ENCODE measurements around the gene GAS6. TPM values are rescaled to one million over a fixed set of nuclear protein-coding genes. Genes with fewer than 3 reads are reported as not detected.

The GAS6 gene
- total RNA-seq, 1 experiment from 2014 or later: 49.4 TPM

GRCh38 chr13:113912596-113912995 lies 48.7 kb upstream of the GAS6 start:
- Histone ChIP-seq H3K9me3 (ENCODE audit: control insufficient read depth in 1 of 2, insufficient read depth in 1 of 2, low read depth in 1 of 2, low read length in 2 of 2) (no peaks in the 10 kb centered on the region; a peak in 1 of 4 replicates), H3K79me2 (ENCODE audit: insufficient read depth, low read length) (no peaks in the 10 kb centered on the region), H4K20me1 (ENCODE audit: insufficient read depth) (no peaks in the 10 kb centered on the region), H3K27ac (ENCODE audit: low read depth, low read length) (peak overlapping the region; percentile 60; the same call in 1 of the 2 replicates), H3K9me2 (ENCODE audit: insufficient read depth) (no peaks in the 10 kb centered on the region), H3K4me2 (ENCODE audit: low read length) (no peak overlapping the region), H3K9ac (ENCODE audit: low read length) (no peak overlapping the region), H3K4me3 (replicated peaks in 1 of 2; ENCODE audit: low read depth in 1 of 2, low read length in 2 of 2) (no peak overlapping the region), H2AFZ (ENCODE audit: low read depth, low read length, poor library complexity, severe bottlenecking) (peak overlapping the region; percentile 69), H3K36me3 (ENCODE audit: control insufficient read depth in 1 of 2, insufficient read depth in 2 of 2, low read length in 2 of 2) (no peaks in the 10 kb centered on the region), H3K27me3 (ENCODE audit: insufficient read depth, low read length) (no peaks in the 10 kb centered on the region), H3K4me1 (ENCODE audit: control insufficient read depth in 1 of 2, insufficient read depth in 2 of 2, low read length in 2 of 2) (peaks cover 12 to 27% of the 10 kb centered on the region in 2 experiments)
- RAD21 ChIA-PET (ENCODE audit: low non-redundant PET in 1 of 2, low total read pairs in 2 of 2, uncharacterized antibody in 2 of 2, unreplicated experiment in 2 of 2): no interaction called here
- ATAC-seq (no peak), DNase-seq (ENCODE audit: low read depth, low spot score) (no peak)
- no TSS peak for BruUV-seq (replicated peaks)
- TF ChIP-seq EZH2 (IDR thresholded peaks at IDR 0.05) (no peak), ZFX (IDR thresholded peaks at IDR 0.05) (no peak), FOSL1 (IDR thresholded peaks at IDR 0.05; ENCODE audit: low read depth) (no peak), CTCF (IDR thresholded peaks at IDR 0.05 in 2 of 3, conservative IDR thresholded peaks at IDR 0.05 in 1 of 3; ENCODE audit: borderline replicate concordance in 1 of 3, insufficient read depth in 1 of 3, low read depth in 2 of 3, low read length in 2 of 3) (no peak), ZNF274 (IDR thresholded peaks at IDR 0.05; ENCODE audit: low read depth, low read length) (no peak), POLR2A (IDR thresholded peaks at IDR 0.05; ENCODE audit: borderline replicate concordance, extremely low read depth, insufficient read depth, insufficient read length) (no peak), TCF7L2 (IDR thresholded peaks at IDR 0.05; ENCODE audit: borderline replicate concordance, extremely low read depth, insufficient read depth, insufficient read length) (no peak), YY1 (IDR thresholded peaks at IDR 0.05; ENCODE audit: extremely low read depth, insufficient replicate concordance, low read depth, low read length) (no peak), EGR1 (IDR thresholded peaks at IDR 0.05; ENCODE audit: low read depth) (no peak), RAD21 (IDR thresholded peaks at IDR 0.05; ENCODE audit: low read depth) (no peak), SP1 (IDR thresholded peaks at IDR 0.05; ENCODE audit: low read depth) (no peak), SRF (IDR thresholded peaks at IDR 0.05; ENCODE audit: low read depth) (no peak), ELF1 (IDR thresholded peaks at IDR 0.05; ENCODE audit: borderline replicate concordance, low read depth) (no peak), SIN3A (IDR thresholded peaks at IDR 0.05; ENCODE audit: low read depth) (no peak), EZH2phosphoT487 (IDR thresholded peaks at IDR 0.05; ENCODE audit: borderline replicate concordance) (no peak)
- TF ChIP-seq, protein P1, sequence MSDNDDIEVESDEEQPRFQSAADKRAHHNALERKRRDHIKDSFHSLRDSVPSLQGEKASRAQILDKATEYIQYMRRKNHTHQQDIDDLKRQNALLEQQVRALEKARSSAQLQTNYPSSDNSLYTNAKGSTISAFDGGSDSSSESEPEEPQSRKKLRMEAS (IDR thresholded peaks at IDR 0.05): no peak
- TF ChIP-seq, protein P2, sequence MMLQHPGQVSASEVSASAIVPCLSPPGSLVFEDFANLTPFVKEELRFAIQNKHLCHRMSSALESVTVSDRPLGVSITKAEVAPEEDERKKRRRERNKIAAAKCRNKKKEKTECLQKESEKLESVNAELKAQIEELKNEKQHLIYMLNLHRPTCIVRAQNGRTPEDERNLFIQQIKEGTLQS (IDR thresholded peaks at IDR 0.05): no peak
- TF ChIP-seq, protein P3, sequence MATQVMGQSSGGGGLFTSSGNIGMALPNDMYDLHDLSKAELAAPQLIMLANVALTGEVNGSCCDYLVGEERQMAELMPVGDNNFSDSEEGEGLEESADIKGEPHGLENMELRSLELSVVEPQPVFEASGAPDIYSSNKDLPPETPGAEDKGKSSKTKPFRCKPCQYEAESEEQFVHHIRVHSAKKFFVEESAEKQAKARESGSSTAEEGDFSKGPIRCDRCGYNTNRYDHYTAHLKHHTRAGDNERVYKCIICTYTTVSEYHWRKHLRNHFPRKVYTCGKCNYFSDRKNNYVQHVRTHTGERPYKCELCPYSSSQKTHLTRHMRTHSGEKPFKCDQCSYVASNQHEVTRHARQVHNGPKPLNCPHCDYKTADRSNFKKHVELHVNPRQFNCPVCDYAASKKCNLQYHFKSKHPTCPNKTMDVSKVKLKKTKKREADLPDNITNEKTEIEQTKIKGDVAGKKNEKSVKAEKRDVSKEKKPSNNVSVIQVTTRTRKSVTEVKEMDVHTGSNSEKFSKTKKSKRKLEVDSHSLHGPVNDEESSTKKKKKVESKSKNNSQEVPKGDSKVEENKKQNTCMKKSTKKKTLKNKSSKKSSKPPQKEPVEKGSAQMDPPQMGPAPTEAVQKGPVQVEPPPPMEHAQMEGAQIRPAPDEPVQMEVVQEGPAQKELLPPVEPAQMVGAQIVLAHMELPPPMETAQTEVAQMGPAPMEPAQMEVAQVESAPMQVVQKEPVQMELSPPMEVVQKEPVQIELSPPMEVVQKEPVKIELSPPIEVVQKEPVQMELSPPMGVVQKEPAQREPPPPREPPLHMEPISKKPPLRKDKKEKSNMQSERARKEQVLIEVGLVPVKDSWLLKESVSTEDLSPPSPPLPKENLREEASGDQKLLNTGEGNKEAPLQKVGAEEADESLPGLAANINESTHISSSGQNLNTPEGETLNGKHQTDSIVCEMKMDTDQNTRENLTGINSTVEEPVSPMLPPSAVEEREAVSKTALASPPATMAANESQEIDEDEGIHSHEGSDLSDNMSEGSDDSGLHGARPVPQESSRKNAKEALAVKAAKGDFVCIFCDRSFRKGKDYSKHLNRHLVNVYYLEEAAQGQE (IDR thresholded peaks at IDR 0.05; ENCODE audit: low read depth): no peak
- intact Hi-C loops (cut with micrococcal nuclease): no loop called here
- CTCF ChIA-PET: no interaction called here
- POLR2A ChIA-PET: no interaction called here

Data from HCT116 (cell line).